HG03432 (cell line): Measurements from ENCODE around the gene SHC1.

Source experiments
- ATAC-seq: cut with Tn5 transposase; IDR thresholded peaks from one replicate; pipeline ENCODE4 v1.9.1; 2021; ENCODE audit warnings: mild to moderate bottlenecking, moderate library complexity; ENCODE audit not compliant: unreplicated experiment

SHC1 gene

GRCh38 chr1:154959426-154959780 is 11.1 kb downstream of the SHC1 start:
- ATAC-seq: no peak

- ATAC-seq: no peak
These were observed 11.7 kb downstream of the SHC1 start for GRCh38 chr1:154958681-154959425.

GRCh38 chr1:154958036-154958435 is 12.5 kb downstream of the SHC1 start:
- no peak for ATAC-seq

GRCh38 chr1:154957091-154957657 is 13.4 kb downstream of the SHC1 start:
- ATAC-seq: no peak

GRCh38 chr1:154956544-154956941 is 14.0 kb downstream of the SHC1 start:
- no peak for ATAC-seq

GRCh38 chr1:154955718-154956543 is 14.6 kb downstream of the SHC1 start, which contains the start of gene PBXIP1:
Gene PBXIP1 (minus strand): TSS chr1:154956099. CDS start chr1:154953721, 2,378 bp downstream.
- peak; percentile 61 for ATAC-seq

- ATAC-seq: peak; percentile 50
These were observed 15.4 kb downstream of the SHC1 start for GRCh38 chr1:154955039-154955717.

GRCh38 chr1:154954541-154954940 is 16.0 kb downstream of the SHC1 start:
- ATAC-seq: no peak

- ATAC-seq: no peak
These were observed 16.9 kb downstream of the SHC1 start for GRCh38 chr1:154953611-154954038.

GRCh38 chr1:154952664-154953063 is 17.9 kb downstream of the SHC1 start:
- ATAC-seq: no peak

- ATAC-seq: no peak
These were observed 18.5 kb downstream of the SHC1 start for GRCh38 chr1:154951901-154952657.

GRCh38 chr1:154948079-154948478 is 22.5 kb downstream of the SHC1 start:
- ATAC-seq: no peak

GRCh38 chr1:154945962-154946850 is 24.3 kb downstream of the SHC1 start:
- ATAC-seq: no peak

- no peak for ATAC-seq
These were observed 25.2 kb downstream of the SHC1 start for GRCh38 chr1:154945160-154945961.

- ATAC-seq: no peak
These were observed 26.0 kb downstream of the SHC1 start for GRCh38 chr1:154944401-154945159.

- ATAC-seq: no peak
These were observed 26.7 kb downstream of the SHC1 start for GRCh38 chr1:154943649-154944400.

- no peak for ATAC-seq
These were observed 29.1 kb downstream of the SHC1 start for GRCh38 chr1:154941333-154942013.
